Thyroid gland (tissue), 4 donors: ENCODE results near the gene MAGI2.

Experiments used
- POLR2A ChIP-seq, 2 donors: fragments of 450-650 bp; IDR thresholded peaks; one replicate each; pipeline ENCODE4 v1.6.1; 2017; ENCODE audit warnings: antibody characterized with exemption in 2 of 2, mild to moderate bottlenecking in 2 of 2, moderate library complexity in 1 of 2
- TF ChIP-seq, protein P1 (sequence below), 6 experiments: fragments of 200-600 bp in 3 of 6; fragments of 450-650 bp in 3 of 6; sonication (generic) in 3 of 6; IDR thresholded peaks; one replicate each; pipeline ENCODE4 v1.5.1; 2016 to 2019; ENCODE audit warnings: antibody characterized with exemption in 6 of 6, mild to moderate bottlenecking in 2 of 6, inconsistent platforms in 1 of 6, moderate library complexity in 1 of 6

DNA sequence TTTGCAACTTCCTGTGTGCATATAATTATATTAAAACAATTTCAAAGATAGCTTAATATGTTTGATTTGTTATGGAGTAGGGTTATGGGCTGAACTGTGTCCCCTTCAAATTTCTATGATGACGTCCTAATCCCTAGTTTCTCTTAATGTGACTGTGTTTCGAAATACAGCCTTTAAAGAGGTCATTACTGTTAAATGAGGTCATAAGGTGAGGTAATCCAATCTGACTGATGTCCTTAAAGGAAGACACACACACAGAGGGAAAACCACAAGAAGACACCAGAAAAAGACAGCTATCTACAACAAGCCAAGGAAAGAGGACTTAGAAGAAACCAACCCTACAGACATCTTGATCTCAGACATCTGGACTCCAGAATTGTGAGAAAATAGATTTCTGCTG is 407.4 kb downstream of the MAGI2 start:
- TF ChIP-seq, protein P1, sequence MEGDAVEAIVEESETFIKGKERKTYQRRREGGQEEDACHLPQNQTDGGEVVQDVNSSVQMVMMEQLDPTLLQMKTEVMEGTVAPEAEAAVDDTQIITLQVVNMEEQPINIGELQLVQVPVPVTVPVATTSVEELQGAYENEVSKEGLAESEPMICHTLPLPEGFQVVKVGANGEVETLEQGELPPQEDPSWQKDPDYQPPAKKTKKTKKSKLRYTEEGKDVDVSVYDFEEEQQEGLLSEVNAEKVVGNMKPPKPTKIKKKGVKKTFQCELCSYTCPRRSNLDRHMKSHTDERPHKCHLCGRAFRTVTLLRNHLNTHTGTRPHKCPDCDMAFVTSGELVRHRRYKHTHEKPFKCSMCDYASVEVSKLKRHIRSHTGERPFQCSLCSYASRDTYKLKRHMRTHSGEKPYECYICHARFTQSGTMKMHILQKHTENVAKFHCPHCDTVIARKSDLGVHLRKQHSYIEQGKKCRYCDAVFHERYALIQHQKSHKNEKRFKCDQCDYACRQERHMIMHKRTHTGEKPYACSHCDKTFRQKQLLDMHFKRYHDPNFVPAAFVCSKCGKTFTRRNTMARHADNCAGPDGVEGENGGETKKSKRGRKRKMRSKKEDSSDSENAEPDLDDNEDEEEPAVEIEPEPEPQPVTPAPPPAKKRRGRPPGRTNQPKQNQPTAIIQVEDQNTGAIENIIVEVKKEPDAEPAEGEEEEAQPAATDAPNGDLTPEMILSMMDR (IDR thresholded peaks at IDR 0.05), result no peak
- no peak for TF ChIP-seq POLR2A (IDR thresholded peaks at IDR 0.05)
